ENCODE results near the gene TMOD3.

- TF ChIP-seq, protein P1, sequence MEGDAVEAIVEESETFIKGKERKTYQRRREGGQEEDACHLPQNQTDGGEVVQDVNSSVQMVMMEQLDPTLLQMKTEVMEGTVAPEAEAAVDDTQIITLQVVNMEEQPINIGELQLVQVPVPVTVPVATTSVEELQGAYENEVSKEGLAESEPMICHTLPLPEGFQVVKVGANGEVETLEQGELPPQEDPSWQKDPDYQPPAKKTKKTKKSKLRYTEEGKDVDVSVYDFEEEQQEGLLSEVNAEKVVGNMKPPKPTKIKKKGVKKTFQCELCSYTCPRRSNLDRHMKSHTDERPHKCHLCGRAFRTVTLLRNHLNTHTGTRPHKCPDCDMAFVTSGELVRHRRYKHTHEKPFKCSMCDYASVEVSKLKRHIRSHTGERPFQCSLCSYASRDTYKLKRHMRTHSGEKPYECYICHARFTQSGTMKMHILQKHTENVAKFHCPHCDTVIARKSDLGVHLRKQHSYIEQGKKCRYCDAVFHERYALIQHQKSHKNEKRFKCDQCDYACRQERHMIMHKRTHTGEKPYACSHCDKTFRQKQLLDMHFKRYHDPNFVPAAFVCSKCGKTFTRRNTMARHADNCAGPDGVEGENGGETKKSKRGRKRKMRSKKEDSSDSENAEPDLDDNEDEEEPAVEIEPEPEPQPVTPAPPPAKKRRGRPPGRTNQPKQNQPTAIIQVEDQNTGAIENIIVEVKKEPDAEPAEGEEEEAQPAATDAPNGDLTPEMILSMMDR (IDR thresholded peaks at IDR 0.05; ENCODE audit: low read depth, low read length, poor library complexity, severe bottlenecking): no peak
- TF ChIP-seq EZH2phosphoT487 (IDR thresholded peaks at IDR 0.05; ENCODE audit: borderline replicate concordance, low read length): no peak
Observed at GRCh38 chr15:51846463-51847230, 17.2 kb downstream of the TMOD3 start.

Data from DOHH2 (cell line).